Measurements from ENCODE around the gene CCDC54.

Gene CCDC54

DNA sequence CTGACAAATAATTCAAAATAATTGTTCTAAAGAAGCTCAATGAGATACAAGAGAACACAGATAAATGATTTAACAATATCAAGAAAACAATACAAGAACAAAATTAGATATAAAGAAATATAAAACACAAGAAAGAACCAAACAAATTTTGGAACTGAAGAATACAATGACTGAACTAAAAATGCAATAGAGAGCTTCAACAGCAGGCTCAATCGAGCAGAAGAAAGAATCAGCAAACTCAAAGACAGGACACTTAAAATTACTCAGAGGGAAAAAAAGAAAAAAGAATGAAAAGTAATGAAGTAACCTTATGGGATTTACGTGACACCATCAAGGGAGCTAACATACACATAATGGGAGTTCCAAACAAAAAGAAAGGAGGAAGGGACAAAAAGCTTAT is 32.1 kb downstream of the CCDC54 start:
- no peak for TF ChIP-seq CREB1 (IDR thresholded peaks at IDR 0.05; ENCODE audit: low read depth)
- no peak for TF ChIP-seq RAD21 (IDR thresholded peaks at IDR 0.05; ENCODE audit: low read depth)
- no peak for TF ChIP-seq YY1 (IDR thresholded peaks at IDR 0.05; ENCODE audit: low read depth)
- no peak for TF ChIP-seq EGR1 (IDR thresholded peaks at IDR 0.05)
- no peak for TF ChIP-seq TEAD4 (IDR thresholded peaks at IDR 0.05)
- TF ChIP-seq TAF1 (IDR thresholded peaks at IDR 0.05; ENCODE audit: low read depth), result no peak
- TF ChIP-seq FOXM1 (IDR thresholded peaks at IDR 0.05; ENCODE audit: borderline replicate concordance, low read depth), result no peak
- TF ChIP-seq, protein P1, sequence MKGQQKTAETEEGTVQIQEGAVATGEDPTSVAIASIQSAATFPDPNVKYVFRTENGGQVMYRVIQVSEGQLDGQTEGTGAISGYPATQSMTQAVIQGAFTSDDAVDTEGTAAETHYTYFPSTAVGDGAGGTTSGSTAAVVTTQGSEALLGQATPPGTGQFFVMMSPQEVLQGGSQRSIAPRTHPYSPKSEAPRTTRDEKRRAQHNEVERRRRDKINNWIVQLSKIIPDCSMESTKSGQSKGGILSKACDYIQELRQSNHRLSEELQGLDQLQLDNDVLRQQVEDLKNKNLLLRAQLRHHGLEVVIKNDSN (IDR thresholded peaks at IDR 0.05), result no peak
- TF ChIP-seq TCF12 (IDR thresholded peaks at IDR 0.05; ENCODE audit: low read depth), result no peak
- TF ChIP-seq, protein P2, sequence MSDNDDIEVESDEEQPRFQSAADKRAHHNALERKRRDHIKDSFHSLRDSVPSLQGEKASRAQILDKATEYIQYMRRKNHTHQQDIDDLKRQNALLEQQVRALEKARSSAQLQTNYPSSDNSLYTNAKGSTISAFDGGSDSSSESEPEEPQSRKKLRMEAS (IDR thresholded peaks at IDR 0.05), result no peak
- no peak for TF ChIP-seq CEBPB (IDR thresholded peaks at IDR 0.05)
- TF ChIP-seq, protein P3, sequence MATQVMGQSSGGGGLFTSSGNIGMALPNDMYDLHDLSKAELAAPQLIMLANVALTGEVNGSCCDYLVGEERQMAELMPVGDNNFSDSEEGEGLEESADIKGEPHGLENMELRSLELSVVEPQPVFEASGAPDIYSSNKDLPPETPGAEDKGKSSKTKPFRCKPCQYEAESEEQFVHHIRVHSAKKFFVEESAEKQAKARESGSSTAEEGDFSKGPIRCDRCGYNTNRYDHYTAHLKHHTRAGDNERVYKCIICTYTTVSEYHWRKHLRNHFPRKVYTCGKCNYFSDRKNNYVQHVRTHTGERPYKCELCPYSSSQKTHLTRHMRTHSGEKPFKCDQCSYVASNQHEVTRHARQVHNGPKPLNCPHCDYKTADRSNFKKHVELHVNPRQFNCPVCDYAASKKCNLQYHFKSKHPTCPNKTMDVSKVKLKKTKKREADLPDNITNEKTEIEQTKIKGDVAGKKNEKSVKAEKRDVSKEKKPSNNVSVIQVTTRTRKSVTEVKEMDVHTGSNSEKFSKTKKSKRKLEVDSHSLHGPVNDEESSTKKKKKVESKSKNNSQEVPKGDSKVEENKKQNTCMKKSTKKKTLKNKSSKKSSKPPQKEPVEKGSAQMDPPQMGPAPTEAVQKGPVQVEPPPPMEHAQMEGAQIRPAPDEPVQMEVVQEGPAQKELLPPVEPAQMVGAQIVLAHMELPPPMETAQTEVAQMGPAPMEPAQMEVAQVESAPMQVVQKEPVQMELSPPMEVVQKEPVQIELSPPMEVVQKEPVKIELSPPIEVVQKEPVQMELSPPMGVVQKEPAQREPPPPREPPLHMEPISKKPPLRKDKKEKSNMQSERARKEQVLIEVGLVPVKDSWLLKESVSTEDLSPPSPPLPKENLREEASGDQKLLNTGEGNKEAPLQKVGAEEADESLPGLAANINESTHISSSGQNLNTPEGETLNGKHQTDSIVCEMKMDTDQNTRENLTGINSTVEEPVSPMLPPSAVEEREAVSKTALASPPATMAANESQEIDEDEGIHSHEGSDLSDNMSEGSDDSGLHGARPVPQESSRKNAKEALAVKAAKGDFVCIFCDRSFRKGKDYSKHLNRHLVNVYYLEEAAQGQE (IDR thresholded peaks at IDR 0.05; ENCODE audit: low read depth), result no peak

DNA sequence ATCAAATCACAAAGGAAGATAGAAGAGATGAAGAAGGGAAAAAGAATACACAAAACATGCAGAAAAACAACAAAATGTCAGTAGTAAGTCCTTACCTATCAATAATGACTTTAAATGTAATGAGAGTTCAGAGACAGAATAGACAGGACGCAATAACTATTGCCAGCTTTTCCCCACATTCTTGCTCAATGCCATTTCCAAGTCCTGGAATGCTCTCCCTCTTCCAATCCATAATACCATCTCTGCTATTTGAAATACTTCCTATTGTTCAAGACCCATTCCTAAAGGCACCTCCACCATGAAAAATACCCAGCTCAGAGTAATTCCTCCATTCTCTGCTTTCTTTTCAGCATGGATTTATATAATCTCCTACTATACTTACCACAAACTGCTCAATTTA is 33.4 kb downstream of the CCDC54 start:
- TF ChIP-seq EGR1 (IDR thresholded peaks at IDR 0.05) (no peak), CREB1 (IDR thresholded peaks at IDR 0.05; ENCODE audit: low read depth) (no peak)

DNA sequence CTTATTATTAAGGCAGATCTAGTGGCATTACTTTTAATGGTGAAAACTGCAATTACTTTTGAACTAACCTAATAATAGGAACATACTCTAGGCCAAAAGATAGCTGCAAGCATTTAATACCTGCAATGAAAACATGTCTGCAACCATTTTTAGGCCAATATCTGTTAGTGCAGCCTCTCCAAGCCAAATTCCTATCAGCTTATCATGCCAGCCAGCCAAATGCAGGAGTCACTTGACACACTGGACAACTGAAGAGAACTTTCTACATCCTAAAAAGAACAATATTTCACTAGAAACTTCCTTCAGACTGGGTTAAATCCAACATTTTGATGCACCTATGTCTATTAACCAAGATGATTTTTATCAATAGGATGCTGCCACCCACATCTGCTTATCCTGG is 33.8 kb downstream of the CCDC54 start:
- TF ChIP-seq YY1 (IDR thresholded peaks at IDR 0.05; ENCODE audit: low read depth) (no peak), RAD21 (IDR thresholded peaks at IDR 0.05; ENCODE audit: low read depth) (no peak), CEBPB (IDR thresholded peaks at IDR 0.05) (no peak), EGR1 (IDR thresholded peaks at IDR 0.05) (no peak), EP300 (IDR thresholded peaks at IDR 0.05; ENCODE audit: borderline replicate concordance) (no peak), NFIC (IDR thresholded peaks at IDR 0.05) (no peak), CREB1 (IDR thresholded peaks at IDR 0.05; ENCODE audit: low read depth) (no peak), ZBTB7A (IDR thresholded peaks at IDR 0.05; ENCODE audit: low read depth) (no peak), TCF12 (IDR thresholded peaks at IDR 0.05; ENCODE audit: low read depth) (no peak)
- TF ChIP-seq, protein P1 (IDR thresholded peaks at IDR 0.05), result no peak
- TF ChIP-seq, protein P2 (IDR thresholded peaks at IDR 0.05), result no peak

DNA sequence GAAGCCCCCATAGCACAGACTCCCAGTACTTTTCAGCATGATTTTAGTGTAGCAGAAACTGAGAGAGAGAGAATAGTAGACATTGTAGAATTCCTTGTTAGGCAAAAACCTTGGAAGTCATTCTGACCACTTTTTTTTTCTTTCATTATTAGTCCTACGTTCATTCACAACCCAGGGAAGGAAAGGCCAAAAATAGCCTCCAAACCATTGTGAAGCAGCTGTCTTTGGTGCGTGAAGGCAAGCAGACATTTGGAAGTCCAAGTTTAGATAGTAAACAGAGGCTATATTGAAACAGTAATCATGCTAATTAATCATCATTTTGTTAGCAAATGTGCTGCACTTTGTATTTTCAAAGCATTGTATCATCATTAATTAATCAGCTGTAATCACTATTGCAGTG is 34.5 kb downstream of the CCDC54 start:
- no peak for TF ChIP-seq TAF1 (IDR thresholded peaks at IDR 0.05; ENCODE audit: low read depth)
- TF ChIP-seq, protein P1 (IDR thresholded peaks at IDR 0.05), result no peak
- TF ChIP-seq ZBTB7A (IDR thresholded peaks at IDR 0.05; ENCODE audit: low read depth), result no peak
- no peak for TF ChIP-seq CEBPB (IDR thresholded peaks at IDR 0.05)
- no peak for TF ChIP-seq EP300 (IDR thresholded peaks at IDR 0.05; ENCODE audit: borderline replicate concordance)
- TF ChIP-seq, protein P3 (IDR thresholded peaks at IDR 0.05; ENCODE audit: low read depth), result no peak
- no peak for TF ChIP-seq TCF12 (IDR thresholded peaks at IDR 0.05; ENCODE audit: low read depth)
- TF ChIP-seq YY1 (IDR thresholded peaks at IDR 0.05; ENCODE audit: low read depth), result no peak
- TF ChIP-seq RAD21 (IDR thresholded peaks at IDR 0.05; ENCODE audit: low read depth), result no peak
- no peak for TF ChIP-seq TEAD4 (IDR thresholded peaks at IDR 0.05)

DNA sequence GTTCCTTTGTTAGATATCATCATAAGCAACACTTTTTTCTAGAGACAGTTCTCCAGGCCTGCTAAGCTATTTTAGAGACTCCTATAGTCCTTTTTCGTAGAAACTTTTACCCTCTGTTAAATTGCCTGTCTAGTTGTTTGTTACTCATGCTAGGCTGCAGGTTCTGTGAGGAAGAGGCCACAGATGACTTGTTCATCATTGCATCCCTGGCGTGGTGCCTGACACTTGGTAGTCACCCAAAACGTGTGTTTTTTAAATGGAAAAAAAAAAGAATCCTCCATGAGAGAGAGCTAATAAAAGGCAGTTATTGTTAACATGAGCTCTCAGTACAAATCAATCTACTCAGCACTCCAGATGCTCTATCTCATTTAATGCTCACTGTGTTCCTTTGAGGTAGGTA is 35.1 kb downstream of the CCDC54 start:
- TF ChIP-seq CEBPB (IDR thresholded peaks at IDR 0.05) (no peak), NFIC (IDR thresholded peaks at IDR 0.05) (no peak), EP300 (IDR thresholded peaks at IDR 0.05; ENCODE audit: borderline replicate concordance) (no peak), TEAD4 (IDR thresholded peaks at IDR 0.05) (no peak), EGR1 (IDR thresholded peaks at IDR 0.05) (no peak), CREB1 (IDR thresholded peaks at IDR 0.05; ENCODE audit: low read depth) (no peak), TCF12 (IDR thresholded peaks at IDR 0.05; ENCODE audit: low read depth) (no peak), TAF1 (IDR thresholded peaks at IDR 0.05; ENCODE audit: low read depth) (no peak), ZBTB7A (IDR thresholded peaks at IDR 0.05; ENCODE audit: low read depth) (no peak), RAD21 (IDR thresholded peaks at IDR 0.05; ENCODE audit: low read depth) (no peak), FOXM1 (IDR thresholded peaks at IDR 0.05; ENCODE audit: borderline replicate concordance, low read depth) (no peak)
- TF ChIP-seq, protein P1 (IDR thresholded peaks at IDR 0.05), result no peak
- TF ChIP-seq, protein P3 (IDR thresholded peaks at IDR 0.05; ENCODE audit: low read depth), result no peak
- TF ChIP-seq, protein P2 (IDR thresholded peaks at IDR 0.05), result no peak

Measured in Ishikawa (cell line).